HepG2 (cell line): Measurements from ENCODE around the gene ATN1. TPM values are rescaled to one million over a fixed set of nuclear protein-coding genes. Genes with fewer than 3 reads are reported as not detected.
A peak's percentile ranks its signal among the peaks of the same experiment; 100 is the strongest.

Experiments used
- ARNT2 ChIP-seq: sonication (generic); formaldehyde crosslinking; IDR thresholded peaks from 2 replicates; pipeline ENCODE4 v1.8.0; 2022; ENCODE audit warnings: mild to moderate bottlenecking, low read depth, missing genetic modification reagents, moderate library complexity
- CENPX ChIP-seq: sonication (generic); formaldehyde crosslinking; IDR thresholded peaks from 2 replicates; pipeline ENCODE4 v1.9.0; 2021; ENCODE audit warnings: mild to moderate bottlenecking, missing genetic modification reagents, moderate library complexity
- CSRNP2 ChIP-seq: sonication (generic); formaldehyde crosslinking; conservative IDR thresholded peaks from 2 replicates; pipeline ENCODE4 v1.8.0; 2022; ENCODE audit warnings: low read depth, missing genetic modification reagents
- EEA1 ChIP-seq: sonication (generic); formaldehyde crosslinking; IDR thresholded peaks from 2 replicates; pipeline ENCODE4 v1.5.1; 2020; ENCODE audit warnings: mild to moderate bottlenecking, missing genetic modification reagents, borderline replicate concordance
- HNRNPL ChIP-seq: fragments of 200-400 bp; formaldehyde crosslinking; IDR thresholded peaks from 2 replicates; pipeline ENCODE4 v1.6.1; 2017; ENCODE audit warnings: mild to moderate bottlenecking, low read depth, low read length
- IKZF1 ChIP-seq: fragments of 450-650 bp; IDR thresholded peaks from 2 replicates; pipeline ENCODE4 v1.7.1; 2016
- KLF15 ChIP-seq: sonication (generic); formaldehyde crosslinking; IDR thresholded peaks from 2 replicates; pipeline ENCODE4 v1.8.1; 2023; ENCODE audit warnings: borderline replicate concordance, mild to moderate bottlenecking, inconsistent platforms, missing genetic modification reagents, mixed read lengths
- MYPOP ChIP-seq: sonication (generic); formaldehyde crosslinking; IDR thresholded peaks from 2 replicates; pipeline ENCODE4 v1.8.1; 2023; ENCODE audit warnings: mild to moderate bottlenecking, moderate library complexity, missing genetic modification reagents
- PATZ1 ChIP-seq: sonication (generic); formaldehyde crosslinking; IDR thresholded peaks from 2 replicates; pipeline ENCODE4 v1.4.0; 2020; ENCODE audit warnings: missing genetic modification reagents
- PCBP1 ChIP-seq: fragments of 200-400 bp; formaldehyde crosslinking; IDR thresholded peaks from 2 replicates; pipeline ENCODE4 v1.6.1; 2017; ENCODE audit warnings: mild to moderate bottlenecking, low read depth, low read length, borderline replicate concordance
- RBFOX2 ChIP-seq: fragments of 200-400 bp; formaldehyde crosslinking; IDR thresholded peaks from 2 replicates; pipeline ENCODE4 v1.6.1; 2017; ENCODE audit warnings: low read depth, mild to moderate bottlenecking, low read length
- REL ChIP-seq: sonication (generic); formaldehyde crosslinking; conservative IDR thresholded peaks from 2 replicates; pipeline ENCODE4 v1.8.0; 2022; ENCODE audit warnings: mild to moderate bottlenecking, missing genetic modification reagents, moderate library complexity
- RXRB ChIP-seq: IDR thresholded peaks from 2 replicates; pipeline ENCODE4 v1.6.1; 2016; ENCODE audit warnings: borderline replicate concordance, missing genetic modification reagents, missing compliant biosample characterization
- THYN1 ChIP-seq: sonication (generic); formaldehyde crosslinking; IDR thresholded peaks from 2 replicates; pipeline ENCODE4 v1.8.1; 2023; ENCODE audit warnings: low read depth, mild to moderate bottlenecking, moderate library complexity, missing genetic modification reagents, borderline replicate concordance
- ZFY ChIP-seq: sonication (generic); formaldehyde crosslinking; IDR thresholded peaks from 2 replicates; pipeline ENCODE4 v1.4.0; 2020; ENCODE audit warnings: missing genetic modification reagents
- ZNF501 ChIP-seq: sonication (generic); formaldehyde crosslinking; IDR thresholded peaks from 2 replicates; pipeline ENCODE4 v1.5.1; 2020; ENCODE audit warnings: mild to moderate bottlenecking, moderate library complexity, missing genetic modification reagents
- ZNF580 ChIP-seq: IDR thresholded peaks from 2 replicates; pipeline ENCODE4 v1.6.1; 2016; ENCODE audit warnings: low read depth, borderline replicate concordance
- ZNF687 ChIP-seq: sonication (generic); formaldehyde crosslinking; IDR thresholded peaks from 2 replicates; pipeline ENCODE4 v1.5.1; 2020; ENCODE audit warnings: mild to moderate bottlenecking, missing genetic modification reagents, moderate library complexity
- polyA plus RNA-seq, 8 experiments: library from polyadenylated mRNA; depleted of rRNA in 3 of 8; stranded (reverse) in 7 of 8; unstranded in 1 of 8; fragments of >200 nt; fragmentation: Illumina TruSeq in 4 of 8; extraction: Trizol in 4 of 8; gene quantifications; 2 replicates each; pipeline versions ENCODE4 v1.2.1 to v1.2.3, GENCODE V29; 2011 to 2016; ENCODE audit warnings: low read depth in 4 of 8, missing spikeins in 1 of 8, mixed read lengths in 1 of 8; ENCODE audit not compliant: insufficient read depth in 1 of 8
- total RNA-seq, 5 experiments: library from RNA; depleted of rRNA; stranded (reverse); fragments of >200 nt; fragmentation: Illumina TruSeq; extraction: Trizol; gene quantifications; 2 replicates each; pipeline ENCODE4 v1.2.3, GENCODE V29; 2016; ENCODE audit warnings: low read depth in 1 of 5

Gene ATN1
- total and polyA plus RNA-seq, 2 of the 13 experiments (the other 11 are each of a cell fraction or from before 2014, with no cell fraction given) = 2.1 to 8.6 TPM

GRCh38 chr12:6962285-6963015 is 34.7 kb downstream of the ATN1 start (continued):
- TF ChIP-seq CSRNP2 (CRISPR knock-in tag) = no peak
- TF ChIP-seq MYPOP (CRISPR knock-in tag) = 0 out of 2 replicates have a peak, but pooled peaks have one; percentile 42
- no peak for TF ChIP-seq IKZF1
- no peak for TF ChIP-seq ZNF580
- TF ChIP-seq RXRB (CRISPR knock-in tag) = no peak
- peak; percentile 42; the same call in 1 of the 2 replicates for TF ChIP-seq HNRNPL
- no peak for TF ChIP-seq KLF15 (CRISPR knock-in tag)
- no peak for TF ChIP-seq REL
- TF ChIP-seq ARNT2 (CRISPR knock-in tag) = no peak
- TF ChIP-seq EEA1 (CRISPR knock-in tag) = no peak
- TF ChIP-seq RBFOX2 = 0 out of 2 replicates have a peak, but pooled peaks have one; percentile 19
- no peak for TF ChIP-seq ZNF501
- 0 out of 2 replicates have a peak, but pooled peaks have one; percentile 43 for TF ChIP-seq PCBP1
- TF ChIP-seq PATZ1 (CRISPR knock-in tag) = peak; percentile 21; the same call in 1 of the 2 replicates
- TF ChIP-seq CENPX (CRISPR knock-in tag) = no peak
- peak; percentile 27; the same call in 1 of the 2 replicates for TF ChIP-seq ZFY (CRISPR knock-in tag)
- peak; percentile 29; the same call in 1 of the 2 replicates for TF ChIP-seq ZNF687 (CRISPR knock-in tag)
- no peak for TF ChIP-seq THYN1 (CRISPR knock-in tag)
